K562 (cell line): ENCODE results near the gene KCNH2. TPM values are rescaled to one million over a fixed set of nuclear protein-coding genes. Genes with fewer than 3 reads are reported as not detected.
A peak's percentile ranks its signal among the peaks of the same experiment; 100 is the strongest.

Source experiments
- CREB1 ChIP-seq, 2 experiments: sonication (generic) in 1 of 2; formaldehyde crosslinking in 1 of 2; IDR thresholded peaks; 2 replicates each; pipeline versions ENCODE4 v1.6.1 to v1.8.0; 2012 to 2022; ENCODE audit warnings: inconsistent platforms in 1 of 2, mild to moderate bottlenecking in 1 of 2, missing genetic modification reagents in 1 of 2, moderate library complexity in 1 of 2
- HCFC1 ChIP-seq: IDR thresholded peaks from 2 replicates; pipeline ENCODE4 v1.6.1; 2012; ENCODE audit warnings: low read depth, low read length, improper control_type of control experiment
- HDAC6 ChIP-seq: IDR thresholded peaks from 2 replicates; pipeline ENCODE4 v1.6.1; 2012; ENCODE audit warnings: low read depth, mild to moderate bottlenecking, control low read depth, inconsistent platforms, low read length, moderate library complexity
- HNRNPK ChIP-seq: fragments of 200-400 bp; formaldehyde crosslinking; IDR thresholded peaks from one replicate; pipeline ENCODE4 v1.6.1; 2018; ENCODE audit warnings: mild to moderate bottlenecking, low read depth, low read length; ENCODE audit not compliant: poor library complexity, severe bottlenecking
- JUN ChIP-seq, 2 experiments: sonication (generic) in 1 of 2; formaldehyde crosslinking in 1 of 2; IDR thresholded peaks; 2 replicates each; pipeline versions ENCODE4 v1.6.1 to v1.8.0; 2012 to 2022; ENCODE audit warnings: borderline replicate concordance in 2 of 2, mild to moderate bottlenecking in 2 of 2, improper control_type of control experiment in 1 of 2, low read depth in 1 of 2, low read length in 1 of 2, missing genetic modification reagents in 1 of 2
- POLR2G ChIP-seq: fragments of 200-400 bp; formaldehyde crosslinking; IDR thresholded peaks from 2 replicates; pipeline ENCODE4 v1.6.1; 2017; ENCODE audit warnings: low read depth, mild to moderate bottlenecking, antibody characterized with exemption, low read length, moderate library complexity
- STAT6 ChIP-seq: sonication (generic); formaldehyde crosslinking; IDR thresholded peaks from 2 replicates; pipeline ENCODE4 v1.8.1; 2023; ENCODE audit warnings: mild to moderate bottlenecking, missing genetic modification reagents
- ZNF316 ChIP-seq: fragments of 450-650 bp; IDR thresholded peaks from 2 replicates; pipeline ENCODE4 v1.6.1; 2016
- polyA plus RNA-seq, 8 experiments: library from polyadenylated mRNA; depleted of rRNA in 4 of 8; stranded (reverse) in 5 of 8; unstranded in 3 of 8; fragments of >200 nt; fragmentation: Nextera tagmentation in 2 of 8; fragmentation: Illumina TruSeq in 1 of 8; extraction: Ambion mirVana in 2 of 8; extraction: Trizol in 1 of 8; gene quantifications; 2 replicates each; pipeline versions ENCODE4 v1.2.1 to v1.2.3, GENCODE V29; 2011 to 2014; ENCODE audit warnings: inconsistent platforms in 1 of 8, missing spikeins in 1 of 8
- total RNA-seq, 7 experiments: library from RNA; depleted of rRNA in 6 of 7; stranded (reverse); fragments of >200 nt in 6 of 7; fragmentation: Illumina TruSeq in 2 of 7; extraction: Trizol in 2 of 7; gene quantifications; 2 replicates each; pipeline versions ENCODE4 v1.2.1 to v1.2.3, GENCODE V29; 2011 to 2021; ENCODE audit warnings: low replicate concordance in 1 of 7
- TF ChIP-seq, protein P1 (sequence below): sonication (generic); formaldehyde crosslinking; IDR thresholded peaks from 2 replicates; pipeline ENCODE4 v1.8.0; 2022; ENCODE audit warnings: mild to moderate bottlenecking, missing genetic modification reagents

Gene KCNH2
- total and polyA plus RNA-seq, 9 of the 15 experiments (the other 6 are each of a cell fraction or from before 2014, with no cell fraction given) = 18.1 to 368 (median 218) TPM

- no peak for TF ChIP-seq STAT6 (CRISPR knock-in tag)
- no peak for TF ChIP-seq HDAC6
- TF ChIP-seq JUN (IDR thresholded peaks at IDR 0.05; ENCODE audit: borderline replicate concordance, low read depth, low read length) = no peak
- no peak for TF ChIP-seq JUN (CRISPR knock-in tag; IDR thresholded peaks at IDR 0.05; ENCODE audit: borderline replicate concordance)
- TF ChIP-seq ZNF316 = no peak
- peak; percentile 73 for TF ChIP-seq POLR2G
- TF ChIP-seq HNRNPK = no peak
- TF ChIP-seq, protein P1, sequence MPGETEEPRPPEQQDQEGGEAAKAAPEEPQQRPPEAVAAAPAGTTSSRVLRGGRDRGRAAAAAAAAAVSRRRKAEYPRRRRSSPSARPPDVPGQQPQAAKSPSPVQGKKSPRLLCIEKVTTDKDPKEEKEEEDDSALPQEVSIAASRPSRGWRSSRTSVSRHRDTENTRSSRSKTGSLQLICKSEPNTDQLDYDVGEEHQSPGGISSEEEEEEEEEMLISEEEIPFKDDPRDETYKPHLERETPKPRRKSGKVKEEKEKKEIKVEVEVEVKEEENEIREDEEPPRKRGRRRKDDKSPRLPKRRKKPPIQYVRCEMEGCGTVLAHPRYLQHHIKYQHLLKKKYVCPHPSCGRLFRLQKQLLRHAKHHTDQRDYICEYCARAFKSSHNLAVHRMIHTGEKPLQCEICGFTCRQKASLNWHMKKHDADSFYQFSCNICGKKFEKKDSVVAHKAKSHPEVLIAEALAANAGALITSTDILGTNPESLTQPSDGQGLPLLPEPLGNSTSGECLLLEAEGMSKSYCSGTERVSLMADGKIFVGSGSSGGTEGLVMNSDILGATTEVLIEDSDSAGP = 0 out of 2 replicates have a peak, but pooled peaks have one; percentile 9
- TF ChIP-seq HCFC1 = no peak
- no peak for TF ChIP-seq CREB1 (IDR thresholded peaks at IDR 0.05)
- 0 out of 2 replicates have a peak, but pooled peaks have one; percentile 8 for TF ChIP-seq CREB1 (CRISPR knock-in tag; IDR thresholded peaks at IDR 0.05)
Observed at GRCh38 chr7:150942591-150943452, 35.3 kb downstream of the KCNH2 start (continued).
